ENCODE results near the gene ZNF394.

Gene ZNF394

DNA sequence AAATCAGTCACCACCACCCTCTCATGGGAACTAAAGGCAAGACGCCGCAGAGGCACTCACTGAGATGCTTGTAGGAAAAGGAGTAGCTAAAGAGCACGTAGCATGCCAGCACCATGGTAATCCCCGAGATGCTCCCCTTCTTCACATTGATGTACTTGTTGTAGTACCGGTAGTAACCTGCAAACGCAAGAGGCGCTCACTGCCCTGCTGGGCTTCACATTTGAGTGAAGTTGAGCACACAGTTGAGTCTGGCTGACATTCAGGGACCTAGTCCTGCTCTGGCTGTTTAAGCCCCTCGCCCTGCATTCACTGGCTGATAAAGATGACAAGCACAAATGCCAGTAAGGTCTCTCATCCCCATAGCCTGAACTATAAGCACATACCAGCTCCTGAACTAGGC is 41.0 kb downstream of the ZNF394 start:
- Histone ChIP-seq H3K27ac (no peak overlapping the region), H3K4me3 (no peak overlapping the region)
- TF ChIP-seq, protein P1, sequence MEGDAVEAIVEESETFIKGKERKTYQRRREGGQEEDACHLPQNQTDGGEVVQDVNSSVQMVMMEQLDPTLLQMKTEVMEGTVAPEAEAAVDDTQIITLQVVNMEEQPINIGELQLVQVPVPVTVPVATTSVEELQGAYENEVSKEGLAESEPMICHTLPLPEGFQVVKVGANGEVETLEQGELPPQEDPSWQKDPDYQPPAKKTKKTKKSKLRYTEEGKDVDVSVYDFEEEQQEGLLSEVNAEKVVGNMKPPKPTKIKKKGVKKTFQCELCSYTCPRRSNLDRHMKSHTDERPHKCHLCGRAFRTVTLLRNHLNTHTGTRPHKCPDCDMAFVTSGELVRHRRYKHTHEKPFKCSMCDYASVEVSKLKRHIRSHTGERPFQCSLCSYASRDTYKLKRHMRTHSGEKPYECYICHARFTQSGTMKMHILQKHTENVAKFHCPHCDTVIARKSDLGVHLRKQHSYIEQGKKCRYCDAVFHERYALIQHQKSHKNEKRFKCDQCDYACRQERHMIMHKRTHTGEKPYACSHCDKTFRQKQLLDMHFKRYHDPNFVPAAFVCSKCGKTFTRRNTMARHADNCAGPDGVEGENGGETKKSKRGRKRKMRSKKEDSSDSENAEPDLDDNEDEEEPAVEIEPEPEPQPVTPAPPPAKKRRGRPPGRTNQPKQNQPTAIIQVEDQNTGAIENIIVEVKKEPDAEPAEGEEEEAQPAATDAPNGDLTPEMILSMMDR (IDR thresholded peaks at IDR 0.05): no peak
- no peak for DNase-seq (ENCODE audit: low spot score)

DNA sequence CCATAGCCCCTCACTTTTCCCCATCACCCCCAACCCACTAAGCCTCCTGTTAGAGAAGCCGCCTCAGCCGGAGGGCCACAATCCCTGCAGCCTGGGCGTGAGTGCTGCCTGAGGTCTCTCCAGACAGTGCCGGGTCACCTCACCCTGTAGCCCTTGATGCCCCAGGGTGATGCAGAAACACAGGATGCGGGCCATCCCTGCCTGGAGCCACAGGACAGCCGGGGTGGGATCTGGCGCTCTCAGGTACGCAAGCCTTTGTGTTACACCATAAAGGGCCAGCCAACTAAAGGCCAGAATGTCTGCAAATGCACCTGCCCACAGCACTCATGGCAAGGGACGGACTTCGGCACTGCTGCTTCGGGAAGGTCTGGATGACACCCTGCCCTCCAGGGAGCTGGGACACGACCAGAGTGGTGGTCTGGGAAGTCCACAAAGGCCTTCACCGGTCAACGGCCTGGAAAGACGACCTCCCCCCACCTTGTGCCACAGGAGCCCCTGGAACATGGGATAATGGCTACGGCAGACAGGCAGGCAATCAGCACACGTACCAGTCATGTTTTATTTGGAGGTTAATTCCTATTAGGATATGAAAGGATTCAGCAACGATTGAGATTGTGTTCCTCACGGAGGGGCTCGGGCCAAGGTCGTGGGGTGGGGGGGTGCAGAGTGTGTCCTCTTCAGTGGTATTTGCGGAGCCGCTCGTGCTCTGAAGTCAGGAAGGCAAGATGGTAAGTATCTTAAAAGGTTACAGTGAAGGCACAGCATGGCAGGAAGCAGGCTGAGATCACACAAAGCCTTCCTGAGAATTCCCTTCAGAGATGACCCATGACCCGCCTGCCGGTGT is 42.2 kb downstream of the ZNF394 start:
- no peak for DNase-seq (ENCODE audit: low spot score)
- no peak overlapping the region for H3K27ac ChIP-seq
- TF ChIP-seq, protein P1 (IDR thresholded peaks at IDR 0.05): no peak
- H3K4me3 ChIP-seq: no peak overlapping the region

DNA sequence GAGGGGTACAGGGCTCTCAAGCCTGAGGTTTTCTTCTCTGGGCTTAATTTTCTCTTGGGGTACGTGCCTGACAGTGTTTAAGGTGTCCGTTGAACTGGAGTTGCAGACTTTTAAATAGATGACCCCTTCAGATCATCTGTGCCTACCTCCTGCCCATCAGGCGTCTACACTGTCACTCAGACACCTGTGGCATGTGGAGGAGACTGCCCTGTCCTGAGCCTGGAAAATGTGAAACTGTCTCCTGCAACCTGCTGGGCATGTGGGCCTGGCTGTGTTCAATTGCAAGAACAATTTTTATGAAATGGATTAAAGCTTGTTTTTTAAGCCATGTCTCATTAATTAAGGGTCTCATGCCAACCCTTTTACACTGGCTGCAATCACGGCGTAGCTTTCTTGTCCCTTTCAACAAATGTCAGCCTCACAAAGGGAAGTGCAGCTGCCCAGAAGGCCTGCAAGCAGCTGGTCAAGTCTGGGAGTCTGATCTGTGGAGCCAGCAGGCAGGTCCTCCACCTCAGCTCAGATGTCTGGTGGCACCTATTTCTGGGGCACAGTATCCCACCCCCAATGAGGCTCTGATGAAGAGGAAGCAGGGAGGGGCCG is 42.9 kb downstream of the ZNF394 start:
- no peak overlapping the region for H3K4me3 ChIP-seq
- no peak for DNase-seq (ENCODE audit: low spot score)
- no peak overlapping the region for H3K27ac ChIP-seq
- TF ChIP-seq, protein P1 (IDR thresholded peaks at IDR 0.05): no peak

DNA sequence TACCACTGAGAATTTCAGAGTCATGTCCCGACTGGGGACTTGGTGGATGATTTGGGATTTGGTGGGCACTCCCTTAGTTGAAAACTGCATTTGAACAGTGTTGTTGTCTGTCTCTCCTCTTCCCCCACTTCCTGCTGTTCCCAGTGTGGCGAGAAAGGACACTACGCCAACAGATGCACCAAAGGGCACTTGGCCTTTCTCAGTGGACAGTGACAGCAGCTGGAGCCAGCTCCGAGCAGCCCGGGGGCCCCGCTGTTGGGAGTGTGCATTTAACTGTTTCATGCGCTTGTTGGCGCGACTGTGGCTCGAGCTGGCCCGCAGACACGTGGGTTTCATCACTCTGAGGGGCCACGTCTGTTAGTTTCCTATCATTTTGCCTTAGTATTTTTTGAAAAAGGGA is 43.8 kb downstream of the ZNF394 start:
- no peak overlapping the region for H3K4me3 ChIP-seq
- no peak for DNase-seq (ENCODE audit: low spot score)
- no peak overlapping the region for H3K27ac ChIP-seq
- TF ChIP-seq, protein P1 (IDR thresholded peaks at IDR 0.05): no peak

DNA sequence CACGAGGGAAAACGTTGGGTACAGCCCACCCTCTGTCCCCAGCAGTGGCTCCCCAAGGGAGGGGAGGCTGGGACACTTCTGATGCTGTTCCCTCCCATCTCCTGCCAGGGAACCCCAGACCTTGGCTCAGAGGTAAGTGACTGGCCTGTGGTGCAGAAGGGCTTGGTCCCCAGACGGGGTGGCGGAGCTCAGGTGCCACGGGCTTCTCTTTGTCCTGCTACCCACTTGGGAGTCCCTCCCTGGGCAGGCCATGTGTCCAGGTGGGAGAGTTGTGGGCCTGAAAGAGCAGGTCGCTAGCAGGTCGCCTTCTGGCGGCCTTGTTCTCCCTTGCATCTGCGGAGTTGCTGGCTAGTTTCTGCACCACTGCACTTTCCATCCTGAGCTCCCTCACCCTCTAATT is 44.2 kb downstream of the ZNF394 start:
- no peak for DNase-seq (ENCODE audit: low spot score)
- TF ChIP-seq, protein P1 (IDR thresholded peaks at IDR 0.05): no peak
- Histone ChIP-seq H3K27ac (no peak overlapping the region), H3K4me3 (no peak overlapping the region)

DNA sequence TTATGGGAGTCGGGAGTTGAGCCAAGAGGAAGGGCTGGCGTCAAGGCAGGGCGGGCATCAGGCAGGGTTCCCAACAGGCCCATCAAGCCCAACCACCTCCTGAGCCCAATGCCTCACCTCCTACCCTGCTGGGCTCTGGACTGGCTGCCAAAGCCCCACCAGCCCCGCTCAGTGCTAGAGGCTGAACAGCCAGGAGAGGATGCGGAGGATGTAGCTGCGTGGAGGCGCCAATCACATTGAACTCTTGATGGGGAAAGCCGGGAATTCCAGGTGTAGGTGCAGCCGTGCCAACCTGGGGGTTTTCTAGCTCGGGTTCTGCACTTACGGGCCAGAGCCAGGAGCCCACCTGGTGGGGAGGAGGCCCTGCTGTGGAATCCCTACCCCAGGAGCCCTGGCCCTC is 47.0 kb downstream of the ZNF394 start:
- Histone ChIP-seq H3K27ac (no peak overlapping the region), H3K4me3 (no peak overlapping the region)
- DNase-seq (ENCODE audit: low spot score): no peak
- TF ChIP-seq, protein P1 (IDR thresholded peaks at IDR 0.05): no peak

DNA sequence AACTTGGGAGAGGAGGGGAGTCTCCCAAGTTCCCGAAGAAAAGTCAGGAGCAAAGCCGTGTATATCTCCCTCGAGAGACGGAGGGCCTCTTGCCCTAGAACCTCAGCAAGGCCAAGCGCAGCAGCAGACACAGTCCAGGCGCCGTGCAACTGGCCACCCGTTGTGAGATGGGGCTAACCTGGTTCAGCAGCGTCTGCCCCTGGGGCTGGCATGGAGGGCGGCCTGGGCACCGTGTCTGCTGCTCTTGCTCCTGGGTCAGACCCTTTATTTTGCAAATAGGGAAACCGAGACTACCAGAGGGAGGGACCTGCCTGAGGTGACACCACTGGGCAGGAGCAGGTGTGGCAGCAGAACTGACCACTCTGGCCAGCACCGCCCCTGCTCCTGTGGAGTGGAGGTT is 47.5 kb downstream of the ZNF394 start:
- Histone ChIP-seq H3K4me3 (no peak overlapping the region), H3K27ac (no peak overlapping the region)
- no peak for DNase-seq (ENCODE audit: low spot score)
- TF ChIP-seq, protein P1 (IDR thresholded peaks at IDR 0.05): no peak

All from coronary artery (tissue), 2 donors.